GM23338 (cell line): Measurements from ENCODE around the gene TMEM37. TPM values are rescaled to one million over a fixed set of nuclear protein-coding genes. Genes with fewer than 3 reads are reported as not detected.

Source experiments
- ATAC-seq: fragments of 200-7000 bp; cut with Tn5 transposase; 3 replicates; pipeline ENCODE4 v1.9.1; 2020
- DNase-seq: peaks from one replicate; pipeline ENCODE4 v3.0.0-alpha.2; 2015; ENCODE audit warnings: low spot score
- H2AFZ ChIP-seq: fragments of 200-600 bp; sonication (generic); 2 replicates; pipeline ENCODE4 v1.8.0; 2016; ENCODE audit warnings: antibody characterized with exemption, mild to moderate bottlenecking, moderate library complexity
- H3F3A ChIP-seq: fragments of 200-600 bp; sonication (generic); replicated peaks from 2 replicates; pipeline ENCODE4 v1.8.0; 2017; ENCODE audit warnings: antibody characterized with exemption, mixed run types, low read depth
- H3K27ac ChIP-seq: fragments of 200-600 bp; sonication (generic); 2 replicates; pipeline ENCODE4 v1.6.1; 2016; ENCODE audit warnings: low read depth
- H3K27me3 ChIP-seq: fragments of 200-600 bp; sonication (generic); 2 replicates; pipeline ENCODE4 v1.8.0; 2016; ENCODE audit warnings: mild to moderate bottlenecking, mixed run types, moderate library complexity; ENCODE audit not compliant: insufficient read depth
- H3K36me3 ChIP-seq: fragments of 200-600 bp; sonication (generic); 2 replicates; pipeline ENCODE4 v1.8.0; 2016; ENCODE audit warnings: mild to moderate bottlenecking; ENCODE audit not compliant: insufficient read depth
- H3K4me1 ChIP-seq: fragments of 200-600 bp; sonication (generic); 2 replicates; pipeline ENCODE4 v1.8.0; 2016; ENCODE audit warnings: mild to moderate bottlenecking, moderate library complexity; ENCODE audit not compliant: insufficient read depth
- H3K4me2 ChIP-seq: fragments of 200-600 bp; sonication (generic); 2 replicates; pipeline ENCODE4 v1.7.1; 2017; ENCODE audit warnings: mixed run types
- H3K4me3 ChIP-seq: fragments of 200-600 bp; sonication (generic); 2 replicates; pipeline ENCODE4 v1.6.1; 2016; ENCODE audit warnings: mixed run types
- H3K79me2 ChIP-seq: fragments of 200-600 bp; sonication (generic); replicated peaks from 2 replicates; pipeline ENCODE4 v1.8.0; 2017; ENCODE audit warnings: mild to moderate bottlenecking; ENCODE audit not compliant: insufficient read depth
- H3K9me2 ChIP-seq: fragments of 200-600 bp; sonication (generic); 2 replicates; pipeline ENCODE4 v1.8.0; 2017; ENCODE audit not compliant: insufficient read depth
- H4K20me1 ChIP-seq: fragments of 200-600 bp; sonication (generic); replicated peaks from 2 replicates; pipeline ENCODE4 v1.8.0; 2017; ENCODE audit warnings: mild to moderate bottlenecking; ENCODE audit not compliant: insufficient read depth
- H3K27ac Mint-ChIP-seq: 2 replicates; pipeline ENCODE4 v1.8.0; 2020; ENCODE audit warnings: inconsistent platforms, mild to moderate bottlenecking, moderate library complexity, mixed read lengths
- H3K27me3 Mint-ChIP-seq: 3 replicates; pipeline ENCODE4 v1.8.0; 2022; ENCODE audit warnings: low read depth, mild to moderate bottlenecking, moderate library complexity, mixed read lengths, inconsistent platforms; ENCODE audit not compliant: insufficient read depth, poor library complexity
- H3K36me3 Mint-ChIP-seq: 3 replicates; pipeline ENCODE4 v1.8.0; 2021; ENCODE audit warnings: low read depth, mild to moderate bottlenecking, inconsistent platforms, moderate library complexity, mixed read lengths
- H3K4me1 Mint-ChIP-seq: 3 replicates; pipeline ENCODE4 v1.8.0; 2020; ENCODE audit warnings: mild to moderate bottlenecking, inconsistent platforms, mixed read lengths
- H3K4me3 Mint-ChIP-seq: 3 replicates; pipeline ENCODE4 v1.8.0; 2021; ENCODE audit warnings: moderate library complexity, mild to moderate bottlenecking, inconsistent platforms, mixed read lengths
- H3K9me3 Mint-ChIP-seq: 3 replicates; pipeline ENCODE4 v1.8.0; 2020; ENCODE audit warnings: moderate library complexity, mild to moderate bottlenecking, inconsistent platforms, mixed read lengths
- CREB1 ChIP-seq: fragments of 250-450 bp; sonication (Bioruptor Pico); IDR thresholded peaks from 2 replicates; pipeline ENCODE4 v1.5.0; 2020; ENCODE audit warnings: low read depth, mild to moderate bottlenecking, moderate library complexity
- EZH2phosphoT487 ChIP-seq: fragments of 200-600 bp; sonication (generic); IDR thresholded peaks from one replicate; pipeline ENCODE4 v1.8.1; 2018; ENCODE audit warnings: antibody characterized with exemption; ENCODE audit not compliant: unreplicated experiment
- JUNB ChIP-seq: IDR thresholded peaks from one replicate; pipeline ENCODE4 v1.6.1; 2016; ENCODE audit warnings: antibody characterized with exemption; ENCODE audit not compliant: unreplicated experiment
- POLR2AphosphoS5 ChIP-seq: IDR thresholded peaks from 2 replicates; pipeline ENCODE4 v1.6.1; 2016; ENCODE audit warnings: antibody characterized with exemption, low read depth
- STAT1 ChIP-seq: IDR thresholded peaks from one replicate; pipeline ENCODE4 v1.6.1; 2016; ENCODE audit warnings: antibody characterized with exemption; ENCODE audit not compliant: unreplicated experiment
- ZNF114 ChIP-seq: fragments of 250-450 bp; sonication (Bioruptor Pico); IDR thresholded peaks from 2 replicates; pipeline ENCODE4 v1.5.0; 2020; ENCODE audit warnings: mild to moderate bottlenecking, moderate library complexity
- ZNF331 ChIP-seq: fragments of 250-450 bp; sonication (Bioruptor Pico); IDR thresholded peaks from 2 replicates; pipeline ENCODE4 v1.5.0; 2020; ENCODE audit warnings: low read depth, mild to moderate bottlenecking, moderate library complexity
- polyA plus RNA-seq: library from polyadenylated mRNA; unstranded; fragments of >200 nt; fragmentation: Nextera tagmentation; extraction: Ambion mirVana; gene quantifications from 2 replicates; pipeline ENCODE4 v1.2.1, GENCODE V29; 2016
- total RNA-seq: library from RNA; depleted of rRNA; stranded (reverse); fragments of >200 nt; shearing (Covaris generic); gene quantifications from 2 replicates; pipeline ENCODE4 v1.2.3, GENCODE V29; 2014
- TF ChIP-seq, protein P1 (sequence below): IDR thresholded peaks from one replicate; pipeline ENCODE4 v1.6.1; 2018; ENCODE audit warnings: antibody characterized with exemption; ENCODE audit not compliant: unreplicated experiment
- TF ChIP-seq, protein P2 (sequence below): fragments of 250-450 bp; sonication (Bioruptor Pico); IDR thresholded peaks from 2 replicates; pipeline ENCODE4 v1.5.0; 2020; ENCODE audit warnings: mild to moderate bottlenecking, moderate library complexity
- TF ChIP-seq, protein P3 (sequence below), 2 experiments: fragments of 200-600 bp in 1 of 2; sonication (generic) in 1 of 2; conservative IDR thresholded peaks; 2 replicates each; pipeline versions ENCODE4 v1.5.1 to v1.6.1; 2016 to 2017; ENCODE audit warnings: antibody characterized with exemption in 2 of 2, low read depth in 2 of 2, mild to moderate bottlenecking in 2 of 2, moderate library complexity in 1 of 2
- TF ChIP-seq, protein P4 (sequence below): IDR thresholded peaks from 2 replicates; pipeline ENCODE4 v1.6.1; 2016; ENCODE audit warnings: antibody characterized with exemption

Gene TMEM37
- total and polyA plus RNA-seq, 2 experiments from 2014 or later, result 8.6 to 8.8 TPM

DNA sequence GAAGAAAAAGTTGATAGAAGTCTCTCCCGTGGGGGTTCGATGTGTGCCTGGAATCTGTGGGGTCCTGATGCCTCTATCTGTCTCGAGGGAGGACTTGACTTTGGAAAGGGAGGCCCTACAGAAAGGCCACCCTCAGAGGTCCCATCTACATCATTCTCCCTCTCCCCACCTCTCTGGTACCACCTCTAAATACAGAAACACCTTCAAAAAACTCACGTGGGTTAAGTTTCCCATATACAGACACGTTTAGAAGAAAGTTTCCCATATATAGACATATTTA, 5.3 kb upstream of the TMEM37 start:
- Mint-ChIP-seq H3K36me3 (peaks cover 5% of the 10 kb centered on the region; the same call in 1 of the 3 replicates), H3K27me3 (peaks cover 7% of the 10 kb centered on the region), H3K4me3 (no peak overlapping the region), H3K27ac (no peak overlapping the region), H3K4me1 (peaks cover 37% of the 10 kb centered on the region), H3K9me3 (peaks cover 13% of the 10 kb centered on the region)
- DNase-seq (no peak), ATAC-seq (no peak)
- Histone ChIP-seq H3K9me2 (no peaks in the 10 kb centered on the region), H3K27ac (no peak overlapping the region), H3K79me2 (no peaks in the 10 kb centered on the region), H2AFZ (no peak overlapping the region; the same call in 1 of the 2 replicates), H3K4me1 (peaks cover 23% of the 10 kb centered on the region), H3K4me3 (no peak overlapping the region), H3K27me3 (0 out of 2 replicates have a peak, but pooled peaks cover 9% of the 10 kb centered on the region), H3F3A (0 out of 2 replicates have a peak, but pooled peaks cover 7% of the 10 kb centered on the region), H3K4me2 (no peak overlapping the region), H4K20me1 (no peaks in the 10 kb centered on the region), H3K36me3 (no peaks in the 10 kb centered on the region; the same call in 1 of the 2 replicates)
- TF ChIP-seq, protein P1, sequence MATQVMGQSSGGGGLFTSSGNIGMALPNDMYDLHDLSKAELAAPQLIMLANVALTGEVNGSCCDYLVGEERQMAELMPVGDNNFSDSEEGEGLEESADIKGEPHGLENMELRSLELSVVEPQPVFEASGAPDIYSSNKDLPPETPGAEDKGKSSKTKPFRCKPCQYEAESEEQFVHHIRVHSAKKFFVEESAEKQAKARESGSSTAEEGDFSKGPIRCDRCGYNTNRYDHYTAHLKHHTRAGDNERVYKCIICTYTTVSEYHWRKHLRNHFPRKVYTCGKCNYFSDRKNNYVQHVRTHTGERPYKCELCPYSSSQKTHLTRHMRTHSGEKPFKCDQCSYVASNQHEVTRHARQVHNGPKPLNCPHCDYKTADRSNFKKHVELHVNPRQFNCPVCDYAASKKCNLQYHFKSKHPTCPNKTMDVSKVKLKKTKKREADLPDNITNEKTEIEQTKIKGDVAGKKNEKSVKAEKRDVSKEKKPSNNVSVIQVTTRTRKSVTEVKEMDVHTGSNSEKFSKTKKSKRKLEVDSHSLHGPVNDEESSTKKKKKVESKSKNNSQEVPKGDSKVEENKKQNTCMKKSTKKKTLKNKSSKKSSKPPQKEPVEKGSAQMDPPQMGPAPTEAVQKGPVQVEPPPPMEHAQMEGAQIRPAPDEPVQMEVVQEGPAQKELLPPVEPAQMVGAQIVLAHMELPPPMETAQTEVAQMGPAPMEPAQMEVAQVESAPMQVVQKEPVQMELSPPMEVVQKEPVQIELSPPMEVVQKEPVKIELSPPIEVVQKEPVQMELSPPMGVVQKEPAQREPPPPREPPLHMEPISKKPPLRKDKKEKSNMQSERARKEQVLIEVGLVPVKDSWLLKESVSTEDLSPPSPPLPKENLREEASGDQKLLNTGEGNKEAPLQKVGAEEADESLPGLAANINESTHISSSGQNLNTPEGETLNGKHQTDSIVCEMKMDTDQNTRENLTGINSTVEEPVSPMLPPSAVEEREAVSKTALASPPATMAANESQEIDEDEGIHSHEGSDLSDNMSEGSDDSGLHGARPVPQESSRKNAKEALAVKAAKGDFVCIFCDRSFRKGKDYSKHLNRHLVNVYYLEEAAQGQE, result no peak
- TF ChIP-seq, protein P2, sequence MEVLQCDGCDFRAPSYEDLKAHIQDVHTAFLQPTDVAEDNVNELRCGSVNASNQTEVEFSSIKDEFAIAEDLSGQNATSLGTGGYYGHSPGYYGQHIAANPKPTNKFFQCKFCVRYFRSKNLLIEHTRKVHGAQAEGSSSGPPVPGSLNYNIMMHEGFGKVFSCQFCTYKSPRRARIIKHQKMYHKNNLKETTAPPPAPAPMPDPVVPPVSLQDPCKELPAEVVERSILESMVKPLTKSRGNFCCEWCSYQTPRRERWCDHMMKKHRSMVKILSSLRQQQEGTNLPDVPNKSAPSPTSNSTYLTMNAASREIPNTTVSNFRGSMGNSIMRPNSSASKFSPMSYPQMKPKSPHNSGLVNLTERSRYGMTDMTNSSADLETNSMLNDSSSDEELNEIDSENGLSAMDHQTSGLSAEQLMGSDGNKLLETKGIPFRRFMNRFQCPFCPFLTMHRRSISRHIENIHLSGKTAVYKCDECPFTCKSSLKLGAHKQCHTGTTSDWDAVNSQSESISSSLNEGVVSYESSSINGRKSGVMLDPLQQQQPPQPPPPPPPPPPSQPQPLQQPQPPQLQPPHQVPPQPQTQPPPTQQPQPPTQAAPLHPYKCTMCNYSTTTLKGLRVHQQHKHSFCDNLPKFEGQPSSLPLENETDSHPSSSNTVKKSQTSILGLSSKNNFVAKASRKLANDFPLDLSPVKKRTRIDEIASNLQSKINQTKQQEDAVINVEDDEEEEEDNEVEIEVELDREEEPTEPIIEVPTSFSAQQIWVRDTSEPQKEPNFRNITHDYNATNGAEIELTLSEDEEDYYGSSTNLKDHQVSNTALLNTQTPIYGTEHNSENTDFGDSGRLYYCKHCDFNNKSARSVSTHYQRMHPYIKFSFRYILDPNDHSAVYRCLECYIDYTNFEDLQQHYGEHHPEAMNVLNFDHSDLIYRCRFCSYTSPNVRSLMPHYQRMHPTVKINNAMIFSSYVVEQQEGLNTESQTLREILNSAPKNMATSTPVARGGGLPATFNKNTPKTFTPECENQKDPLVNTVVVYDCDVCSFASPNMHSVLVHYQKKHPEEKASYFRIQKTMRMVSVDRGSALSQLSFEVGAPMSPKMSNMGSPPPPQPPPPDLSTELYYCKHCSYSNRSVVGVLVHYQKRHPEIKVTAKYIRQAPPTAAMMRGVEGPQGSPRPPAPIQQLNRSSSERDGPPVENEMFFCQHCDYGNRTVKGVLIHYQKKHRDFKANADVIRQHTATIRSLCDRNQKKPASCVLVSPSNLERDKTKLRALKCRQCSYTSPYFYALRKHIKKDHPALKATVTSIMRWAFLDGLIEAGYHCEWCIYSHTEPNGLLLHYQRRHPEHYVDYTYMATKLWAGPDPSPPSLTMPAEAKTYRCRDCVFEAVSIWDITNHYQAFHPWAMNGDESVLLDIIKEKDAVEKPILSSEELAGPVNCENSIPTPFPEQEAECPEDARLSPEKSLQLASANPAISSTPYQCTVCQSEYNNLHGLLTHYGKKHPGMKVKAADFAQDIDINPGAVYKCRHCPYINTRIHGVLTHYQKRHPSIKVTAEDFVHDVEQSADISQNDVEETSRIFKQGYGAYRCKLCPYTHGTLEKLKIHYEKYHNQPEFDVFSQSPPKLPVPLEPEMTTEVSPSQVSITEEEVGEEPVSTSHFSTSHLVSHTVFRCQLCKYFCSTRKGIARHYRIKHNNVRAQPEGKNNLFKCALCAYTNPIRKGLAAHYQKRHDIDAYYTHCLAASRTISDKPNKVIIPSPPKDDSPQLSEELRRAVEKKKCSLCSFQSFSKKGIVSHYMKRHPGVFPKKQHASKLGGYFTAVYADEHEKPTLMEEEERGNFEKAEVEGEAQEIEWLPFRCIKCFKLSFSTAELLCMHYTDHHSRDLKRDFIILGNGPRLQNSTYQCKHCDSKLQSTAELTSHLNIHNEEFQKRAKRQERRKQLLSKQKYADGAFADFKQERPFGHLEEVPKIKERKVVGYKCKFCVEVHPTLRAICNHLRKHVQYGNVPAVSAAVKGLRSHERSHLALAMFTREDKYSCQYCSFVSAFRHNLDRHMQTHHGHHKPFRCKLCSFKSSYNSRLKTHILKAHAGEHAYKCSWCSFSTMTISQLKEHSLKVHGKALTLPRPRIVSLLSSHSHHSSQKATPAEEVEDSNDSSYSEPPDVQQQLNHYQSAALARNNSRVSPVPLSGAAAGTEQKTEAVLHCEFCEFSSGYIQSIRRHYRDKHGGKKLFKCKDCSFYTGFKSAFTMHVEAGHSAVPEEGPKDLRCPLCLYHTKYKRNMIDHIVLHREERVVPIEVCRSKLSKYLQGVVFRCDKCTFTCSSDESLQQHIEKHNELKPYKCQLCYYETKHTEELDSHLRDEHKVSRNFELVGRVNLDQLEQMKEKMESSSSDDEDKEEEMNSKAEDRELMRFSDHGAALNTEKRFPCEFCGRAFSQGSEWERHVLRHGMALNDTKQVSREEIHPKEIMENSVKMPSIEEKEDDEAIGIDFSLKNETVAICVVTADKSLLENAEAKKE (CRISPR knock-in tag), result no peak
- TF ChIP-seq POLR2AphosphoS5 (no peak), JUNB (no peak), ZNF114 (CRISPR knock-in tag) (no peak), STAT1 (no peak), EZH2phosphoT487 (no peak), CREB1 (CRISPR knock-in tag) (no peak), ZNF331 (CRISPR knock-in tag) (no peak)
- TF ChIP-seq, protein P3, sequence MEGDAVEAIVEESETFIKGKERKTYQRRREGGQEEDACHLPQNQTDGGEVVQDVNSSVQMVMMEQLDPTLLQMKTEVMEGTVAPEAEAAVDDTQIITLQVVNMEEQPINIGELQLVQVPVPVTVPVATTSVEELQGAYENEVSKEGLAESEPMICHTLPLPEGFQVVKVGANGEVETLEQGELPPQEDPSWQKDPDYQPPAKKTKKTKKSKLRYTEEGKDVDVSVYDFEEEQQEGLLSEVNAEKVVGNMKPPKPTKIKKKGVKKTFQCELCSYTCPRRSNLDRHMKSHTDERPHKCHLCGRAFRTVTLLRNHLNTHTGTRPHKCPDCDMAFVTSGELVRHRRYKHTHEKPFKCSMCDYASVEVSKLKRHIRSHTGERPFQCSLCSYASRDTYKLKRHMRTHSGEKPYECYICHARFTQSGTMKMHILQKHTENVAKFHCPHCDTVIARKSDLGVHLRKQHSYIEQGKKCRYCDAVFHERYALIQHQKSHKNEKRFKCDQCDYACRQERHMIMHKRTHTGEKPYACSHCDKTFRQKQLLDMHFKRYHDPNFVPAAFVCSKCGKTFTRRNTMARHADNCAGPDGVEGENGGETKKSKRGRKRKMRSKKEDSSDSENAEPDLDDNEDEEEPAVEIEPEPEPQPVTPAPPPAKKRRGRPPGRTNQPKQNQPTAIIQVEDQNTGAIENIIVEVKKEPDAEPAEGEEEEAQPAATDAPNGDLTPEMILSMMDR (conservative IDR thresholded peaks at IDR 0.05; ENCODE audit: low read depth in 2 of 2), result no peak
- TF ChIP-seq, protein P4, sequence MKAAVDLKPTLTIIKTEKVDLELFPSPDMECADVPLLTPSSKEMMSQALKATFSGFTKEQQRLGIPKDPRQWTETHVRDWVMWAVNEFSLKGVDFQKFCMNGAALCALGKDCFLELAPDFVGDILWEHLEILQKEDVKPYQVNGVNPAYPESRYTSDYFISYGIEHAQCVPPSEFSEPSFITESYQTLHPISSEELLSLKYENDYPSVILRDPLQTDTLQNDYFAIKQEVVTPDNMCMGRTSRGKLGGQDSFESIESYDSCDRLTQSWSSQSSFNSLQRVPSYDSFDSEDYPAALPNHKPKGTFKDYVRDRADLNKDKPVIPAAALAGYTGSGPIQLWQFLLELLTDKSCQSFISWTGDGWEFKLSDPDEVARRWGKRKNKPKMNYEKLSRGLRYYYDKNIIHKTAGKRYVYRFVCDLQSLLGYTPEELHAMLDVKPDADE, result no peak
